HEK293 (cell line): ENCODE data around the gene GINS2.

Source experiments
- CTCF ChIA-PET: fragments of 350-600 bp; formaldehyde crosslinking; extraction: SDS; loops from one replicate; lab custom pipeline; 2021; ENCODE audit warnings: antibody characterized with exemption; lab: Yijun Ruan, JAX
- POLR2A ChIA-PET: fragments of 300-600 bp; formaldehyde crosslinking; extraction: SDS; loops from one replicate; lab custom pipeline; 2020; ENCODE audit warnings: antibody characterized with exemption, inconsistent platforms; lab: Yijun Ruan, JAX
- H3K27ac ChIP-seq: fragments of 200-500 bp; sonication (Bioruptor generic); 2 replicates; pipeline ENCODE4 v1.5.1; 2014; ENCODE audit warnings: low read depth, low read length, control low read depth, inconsistent platforms; ENCODE audit errors: extremely low read depth
- H3K36me3 ChIP-seq, 2 experiments: fragments of 200-500 bp in 1 of 2; sonication (Bioruptor generic) in 1 of 2; 1 replicate in 1 of 2; 2 replicates in 1 of 2; pipeline ENCODE4 v1.5.1; 2014 to 2017; ENCODE audit warnings: inconsistent platforms in 2 of 2, low read length in 2 of 2; ENCODE audit not compliant: control insufficient read depth in 2 of 2, insufficient read depth in 1 of 2
- H3K4me1 ChIP-seq: fragments of 200-500 bp; sonication (Bioruptor generic); 2 replicates; pipeline ENCODE4 v1.5.1; 2014; ENCODE audit warnings: mild to moderate bottlenecking, low read length, inconsistent platforms; ENCODE audit not compliant: control insufficient read depth, insufficient read depth
- H3K4me3 ChIP-seq: 2 replicates; pipeline ENCODE4 v1.5.1; 2011; ENCODE audit warnings: low read depth, mild to moderate bottlenecking, control low read depth, low read length, moderate library complexity
- H3K9me3 ChIP-seq: fragments of 200-500 bp; sonication (Bioruptor generic); 2 replicates; pipeline ENCODE4 v1.5.1; 2014; ENCODE audit warnings: low read depth, low read length, inconsistent platforms; ENCODE audit not compliant: control insufficient read depth, insufficient read depth
- GFI1B ChIP-seq: fragments of 450-650 bp; formaldehyde crosslinking; IDR thresholded peaks from 2 replicates; pipeline ENCODE4 v1.5.1; 2016; ENCODE audit warnings: missing biosample characterization, missing genetic modification characterization
- GLI2 ChIP-seq: fragments of 450-650 bp; formaldehyde crosslinking; IDR thresholded peaks from 2 replicates; pipeline ENCODE4; 2017; ENCODE audit warnings: missing biosample characterization, missing genetic modification characterization, low read depth, borderline replicate concordance
- GLIS2 ChIP-seq: fragments of 450-650 bp; formaldehyde crosslinking; IDR thresholded peaks from 2 replicates; pipeline ENCODE4 v1.5.1; 2016; ENCODE audit warnings: missing biosample characterization, missing genetic modification characterization
- MEIS1 ChIP-seq: sonication (generic); formaldehyde crosslinking; IDR thresholded peaks from 2 replicates; pipeline ENCODE4 v1.8.1; 2022; ENCODE audit warnings: missing genetic modification reagents, mild to moderate bottlenecking, borderline replicate concordance
- PRDM6 ChIP-seq: fragments of 450-650 bp; formaldehyde crosslinking; IDR thresholded peaks from 2 replicates; pipeline ENCODE4 v1.5.1; 2017; ENCODE audit warnings: missing biosample characterization, missing genetic modification characterization
- TCF7L2 ChIP-seq: IDR thresholded peaks from 2 replicates; pipeline ENCODE4 v1.6.1; 2011; ENCODE audit warnings: low read depth, mild to moderate bottlenecking, inconsistent platforms, low read length, moderate library complexity, borderline replicate concordance
- WT1 ChIP-seq: fragments of 450-650 bp; formaldehyde crosslinking; IDR thresholded peaks from 2 replicates; pipeline ENCODE4 v1.5.1; 2016; ENCODE audit warnings: missing biosample characterization, missing genetic modification characterization
- ZBTB48 ChIP-seq: fragments of 450-650 bp; formaldehyde crosslinking; IDR thresholded peaks from 2 replicates; pipeline ENCODE4 v1.5.1; 2016; ENCODE audit warnings: missing biosample characterization, missing genetic modification characterization
- ZFP69B ChIP-seq: fragments of 450-650 bp; formaldehyde crosslinking; IDR thresholded peaks from 2 replicates; pipeline ENCODE4 v1.5.1; 2016; ENCODE audit warnings: missing biosample characterization, missing genetic modification characterization
- ZIC2 ChIP-seq: fragments of 450-650 bp; formaldehyde crosslinking; IDR thresholded peaks from 2 replicates; pipeline ENCODE4 v1.5.1; 2016; ENCODE audit warnings: missing biosample characterization, missing genetic modification characterization
- ZNF140 ChIP-seq: fragments of 450-650 bp; formaldehyde crosslinking; IDR thresholded peaks from 2 replicates; pipeline ENCODE4 v1.5.1; 2016; ENCODE audit warnings: missing biosample characterization, missing genetic modification characterization
- ZNF155 ChIP-seq: fragments of 450-650 bp; formaldehyde crosslinking; IDR thresholded peaks from 2 replicates; pipeline ENCODE4 v1.5.1; 2016; ENCODE audit warnings: missing biosample characterization, missing genetic modification characterization
- ZNF202 ChIP-seq: fragments of 450-650 bp; formaldehyde crosslinking; IDR thresholded peaks from 2 replicates; pipeline ENCODE4 v1.5.1; 2016; ENCODE audit warnings: missing biosample characterization, missing genetic modification characterization, borderline replicate concordance
- ZNF292 ChIP-seq: fragments of 450-650 bp; formaldehyde crosslinking; IDR thresholded peaks from 2 replicates; pipeline ENCODE4 v1.5.1; 2016; ENCODE audit warnings: low read depth, missing biosample characterization, missing genetic modification characterization, borderline replicate concordance
- ZNF324 ChIP-seq: fragments of 450-650 bp; formaldehyde crosslinking; IDR thresholded peaks from 2 replicates; pipeline ENCODE4 v1.5.1; 2016; ENCODE audit warnings: missing biosample characterization, missing genetic modification characterization
- ZNF423 ChIP-seq: fragments of 450-650 bp; formaldehyde crosslinking; IDR thresholded peaks from 2 replicates; pipeline ENCODE4 v1.5.1; 2016; ENCODE audit warnings: missing biosample characterization, missing genetic modification characterization
- ZNF521 ChIP-seq: fragments of 450-650 bp; formaldehyde crosslinking; IDR thresholded peaks from 2 replicates; pipeline ENCODE4 v1.5.1; 2017; ENCODE audit warnings: missing biosample characterization, mild to moderate bottlenecking, missing genetic modification characterization
- ZNF596 ChIP-seq: fragments of 450-650 bp; IDR thresholded peaks from 2 replicates; pipeline ENCODE4 v1.5.0; 2018; ENCODE audit warnings: missing biosample characterization, mild to moderate bottlenecking, missing genetic modification characterization, moderate library complexity
- ZNF692 ChIP-seq: fragments of 450-650 bp; formaldehyde crosslinking; IDR thresholded peaks from 2 replicates; pipeline ENCODE4 v1.5.1; 2016; ENCODE audit warnings: missing biosample characterization, missing genetic modification characterization
- TF ChIP-seq, protein P1 (sequence below): fragments of 450-650 bp; formaldehyde crosslinking; optimal IDR thresholded peaks from 2 replicates; pipeline ENCODE3; 2016; ENCODE audit warnings: missing biosample characterization, mild to moderate bottlenecking, missing genetic modification characterization
- TF ChIP-seq, protein P2 (sequence below): fragments of 450-650 bp; formaldehyde crosslinking; IDR thresholded peaks from 2 replicates; pipeline ENCODE4 v1.5.1; 2016; ENCODE audit warnings: missing biosample characterization, missing genetic modification characterization

The GINS2 gene

GRCh38 chr16:85650135-85650843, 38.5 kb downstream of the GINS2 start (continued):
- TF ChIP-seq, protein P1, sequence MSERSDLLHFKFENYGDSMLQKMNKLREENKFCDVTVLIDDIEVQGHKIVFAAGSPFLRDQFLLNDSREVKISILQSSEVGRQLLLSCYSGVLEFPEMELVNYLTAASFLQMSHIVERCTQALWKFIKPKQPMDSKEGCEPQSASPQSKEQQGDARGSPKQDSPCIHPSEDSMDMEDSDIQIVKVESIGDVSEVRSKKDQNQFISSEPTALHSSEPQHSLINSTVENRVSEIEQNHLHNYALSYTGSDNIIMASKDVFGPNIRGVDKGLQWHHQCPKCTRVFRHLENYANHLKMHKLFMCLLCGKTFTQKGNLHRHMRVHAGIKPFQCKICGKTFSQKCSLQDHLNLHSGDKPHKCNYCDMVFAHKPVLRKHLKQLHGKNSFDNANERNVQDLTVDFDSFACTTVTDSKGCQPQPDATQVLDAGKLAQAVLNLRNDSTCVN (tag by site-specific recombination): no peak
- no peak for TF ChIP-seq ZNF202 (tag by site-specific recombination)
- no peak for TF ChIP-seq ZNF423 (tag by site-specific recombination)
- peak; percentile 40; the same call in 1 of the 2 replicates for TF ChIP-seq WT1 (tag by site-specific recombination)

- POLR2A ChIA-PET: no interaction called here
These were observed 39.2 kb downstream of the GINS2 start for GRCh38 chr16:85649411-85650134.

GRCh38 chr16:85648805-85649204, 39.9 kb downstream of the GINS2 start:
- Histone ChIP-seq H3K4me3 (no peak overlapping the region), H3K36me3 (peaks cover 0 to 70% of the 10 kb centered on the region in 2 experiments; a peak in 2 of 3 replicates), H3K27ac (0 out of 2 replicates have a peak overlapping the region, but pooled peaks have one; percentile 8), H3K4me1 (no peaks in the 10 kb centered on the region), H3K9me3 (no peaks in the 10 kb centered on the region)
- ChIA-PET CTCF (interaction anchor here (1.0 to 2.4 kb wide), 2 partner anchors 17 to 33 kb away, joined by 3 to 8 read pairs; no protein-coding TSS in a partner anchor), POLR2A (interaction anchor here (0.6 kb wide), 1 partner anchor 117 kb away, joined by 3 read pairs; no protein-coding TSS in a partner anchor)
- TF ChIP-seq ZNF140 (no peak), PRDM6 (no peak), ZNF521 (tag by site-specific recombination) (no peak), ZBTB48 (tag by site-specific recombination) (no peak), GFI1B (no peak), MEIS1 (CRISPR knock-in tag) (no peak), ZNF155 (tag by site-specific recombination) (no peak)
- TF ChIP-seq, all 188 proteins: peak for 0

More at GRCh38 chr16:85649411-85650134, 39.2 kb downstream of the GINS2 start:
- H3K27ac ChIP-seq: no peak overlapping the region
- no peaks in the 10 kb centered on the region for H3K4me1 ChIP-seq
- TF ChIP-seq WT1 (tag by site-specific recombination) (0 out of 2 replicates have a peak, but pooled peaks have one; percentile 29), ZNF292 (tag by site-specific recombination) (no peak), ZFP69B (tag by site-specific recombination) (no peak)
- TF ChIP-seq, all 188 proteins: peak for 1
- no peak overlapping the region for H3K4me3 ChIP-seq
- peaks cover 0 to 73% of the 10 kb centered on the region in 2 experiments; a peak in 2 of 3 replicates for H3K36me3 ChIP-seq
- CTCF ChIA-PET: interaction anchor here (0.6 to 2.4 kb wide), 3 partner anchors 10 to 319 kb away, joined by 5 to 8 read pairs (median 6); no protein-coding TSS in a partner anchor
- H3K9me3 ChIP-seq: no peaks in the 10 kb centered on the region

GRCh38 chr16:85648070-85648714, 40.6 kb downstream of the GINS2 start:
- ChIA-PET CTCF (interaction anchor here (0.7 to 2.4 kb wide), 3 partner anchors 16 to 928 kb away, joined by 3 to 8 read pairs (median 4); no protein-coding TSS in a partner anchor), POLR2A (interaction anchor here (0.6 kb wide), 1 partner anchor 116 kb away, joined by 3 read pairs; no protein-coding TSS in a partner anchor)
- Histone ChIP-seq H3K36me3 (peaks cover 0 to 65% of the 10 kb centered on the region in 2 experiments; a peak in 2 of 3 replicates), H3K9me3 (no peaks in the 10 kb centered on the region), H3K4me1 (no peaks in the 10 kb centered on the region), H3K4me3 (no peak overlapping the region), H3K27ac (no peak overlapping the region)
- TF ChIP-seq GLI2: no peak
- no peak for TF ChIP-seq ZNF596
- TF ChIP-seq ZIC2 (tag by site-specific recombination): peak; percentile 67
- TF ChIP-seq ZNF324 (tag by site-specific recombination): no peak
- TF ChIP-seq, protein P2, sequence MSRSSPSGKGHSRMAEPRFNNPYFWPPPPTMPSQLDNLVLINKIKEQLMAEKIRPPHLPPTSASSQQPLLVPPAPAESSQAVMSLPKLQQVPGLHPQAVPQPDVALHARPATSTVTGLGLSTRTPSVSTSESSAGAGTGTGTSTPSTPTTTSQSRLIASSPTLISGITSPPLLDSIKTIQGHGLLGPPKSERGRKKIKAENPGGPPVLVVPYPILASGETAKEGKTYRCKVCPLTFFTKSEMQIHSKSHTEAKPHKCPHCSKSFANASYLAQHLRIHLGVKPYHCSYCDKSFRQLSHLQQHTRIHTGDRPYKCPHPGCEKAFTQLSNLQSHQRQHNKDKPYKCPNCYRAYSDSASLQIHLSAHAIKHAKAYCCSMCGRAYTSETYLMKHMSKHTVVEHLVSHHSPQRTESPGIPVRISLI: no peak
- no peak for TF ChIP-seq ZNF692 (tag by site-specific recombination)
- TF ChIP-seq GLIS2 (tag by site-specific recombination): peak; percentile 44; the same call in 1 of the 2 replicates
- no peak for TF ChIP-seq TCF7L2
